ENCODE measurements around the gene COX4I2.

DNA sequence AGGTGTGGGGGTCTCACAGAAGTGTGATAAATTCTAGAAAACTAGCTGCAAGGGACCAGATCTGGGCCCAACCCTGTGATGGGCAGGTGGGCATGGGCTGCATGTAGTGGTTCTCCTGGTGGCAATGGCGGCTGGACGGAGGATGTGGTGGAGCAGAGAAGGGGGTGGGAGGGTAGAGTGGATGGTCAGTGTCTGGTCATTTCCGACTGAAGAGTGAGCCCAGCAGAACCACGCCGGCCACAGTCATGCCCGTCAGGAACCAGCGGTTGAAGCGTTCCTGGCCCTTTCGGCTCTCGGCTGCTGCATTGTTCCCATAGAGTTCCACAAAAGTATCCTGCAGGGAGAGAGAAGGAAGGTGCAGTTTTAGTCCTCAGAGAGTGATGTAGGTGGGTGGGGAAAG, 28.0 kb downstream of the COX4I2 start:
- TF ChIP-seq EZH2phosphoT487 (IDR thresholded peaks at IDR 0.05; ENCODE audit: insufficient read depth, low read depth) (no peak), EZH2 (IDR thresholded peaks at IDR 0.05; ENCODE audit: insufficient read depth, poor library complexity, severe bottlenecking) (no peak)

Measured in GM23248 (cell line).